GM12878 (cell line): ENCODE measurements around the gene LIN7B. TPM values are rescaled to one million over a fixed set of nuclear protein-coding genes. Genes with fewer than 3 reads are reported as not detected.

Experiments used
- ATAC-seq: fragments of 200-7000 bp; cut with Tn5 transposase; 3 replicates; pipeline ENCODE4 v1.9.1; 2020; ENCODE audit warnings: mild to moderate bottlenecking, moderate library complexity
- BruUV-seq: library from RNA; stranded (reverse); fragments of 400-500 nt; replicated peaks from 2 replicates; lab custom pipeline; 2021; lab: Mats Ljungman, UMichigan
- CTCF ChIA-PET: fragments of 300-600 bp; sonication (Branson Sonifier 250); formaldehyde crosslinking; extraction: SDS; loops from one replicate; lab custom pipeline; 2021; ENCODE audit warnings: inconsistent platforms; lab: Yijun Ruan, JAX
- POLR2A ChIA-PET: fragments of 350-600 bp; formaldehyde crosslinking; extraction: SDS; loops from one replicate; lab custom pipeline; 2021; ENCODE audit warnings: inconsistent platforms; lab: Charles Lee
- RAD21 ChIA-PET: fragments of 300-600 bp; sonication (Branson Sonifier 250); formaldehyde crosslinking; loops from one replicate; lab custom pipeline; 2023; ENCODE audit warnings: antibody characterized with exemption; ENCODE audit not compliant: unreplicated experiment; lab: Charles Lee
- SMC1A ChIA-PET: fragments of 300-600 bp; sonication (Branson Sonifier 250); formaldehyde crosslinking; loops from one replicate; lab custom pipeline; 2023; ENCODE audit not compliant: unreplicated experiment, uncharacterized antibody; lab: Charles Lee
- DNase-seq: peaks from one replicate; pipeline ENCODE4 v3.0.0-alpha.2; 2011; ENCODE audit warnings: low read depth, low spot score
- FAIRE-seq: peaks from 3 replicates; lab custom pipeline; 2011; peaks lifted over from hg19 to GRCh38; lab: Jason Lieb, UNC
- H2AFZ ChIP-seq: 2 replicates; pipeline ENCODE4 v1.6.0; 2011; ENCODE audit warnings: low read depth, low read length, control low read depth; ENCODE audit not compliant: control insufficient read depth
- H3K27ac ChIP-seq: 2 replicates; pipeline ENCODE4 v1.5.1; 2011; ENCODE audit warnings: control low read depth; ENCODE audit not compliant: control insufficient read depth, insufficient read depth
- H3K27me3 ChIP-seq, 2 experiments: replicated peaks in 1 of 2; 2 replicates each; pipeline versions ENCODE4 v1.6.0 to v1.6.1; 2011; ENCODE audit warnings: low read length in 1 of 2; ENCODE audit not compliant: control insufficient read depth in 2 of 2, insufficient read depth in 2 of 2
- H3K36me3 ChIP-seq, 2 experiments: 2 replicates each; pipeline ENCODE4 v1.5.1; 2011; ENCODE audit warnings: low read length in 1 of 2; ENCODE audit not compliant: control insufficient read depth in 2 of 2, insufficient read depth in 2 of 2
- H3K4me1 ChIP-seq: 2 replicates; pipeline ENCODE4 v1.6.1; 2011; ENCODE audit warnings: mild to moderate bottlenecking, low read length, moderate library complexity, mixed read lengths; ENCODE audit not compliant: control insufficient read depth, insufficient read depth
- H3K4me2 ChIP-seq: 2 replicates; pipeline ENCODE4 v1.6.0; 2011; ENCODE audit warnings: control low read depth; ENCODE audit not compliant: control insufficient read depth, insufficient read depth
- H3K4me3 ChIP-seq: fragments of 200-600 bp; sonication (generic); 2 replicates; pipeline ENCODE4 v1.5.1; 2016
- H3K79me2 ChIP-seq: 2 replicates; pipeline ENCODE4 v1.6.0; 2011; ENCODE audit warnings: low read length; ENCODE audit not compliant: control insufficient read depth, insufficient read depth
- H3K9ac ChIP-seq: 2 replicates; pipeline ENCODE4 v1.8.0; 2011; ENCODE audit warnings: low read length, control low read depth, mixed read lengths; ENCODE audit not compliant: control insufficient read depth, insufficient read depth
- H3K9me3 ChIP-seq: replicated peaks from 3 replicates; pipeline ENCODE4 v1.5.1; 2011; ENCODE audit warnings: mild to moderate bottlenecking, low read length; ENCODE audit not compliant: control insufficient read depth, insufficient read depth
- H4K20me1 ChIP-seq: 2 replicates; pipeline ENCODE4 v1.6.0; 2011; ENCODE audit not compliant: control insufficient read depth, insufficient read depth
- HDGF ChIP-seq: fragments of 450-650 bp; IDR thresholded peaks from 2 replicates; pipeline ENCODE4 v1.6.1; 2016; ENCODE audit warnings: antibody characterized with exemption
- RBBP5 ChIP-seq: fragments of 200-600 bp; sonication (generic); conservative IDR thresholded peaks from 2 replicates; pipeline ENCODE4 v1.6.1; 2016
- SREBF1 ChIP-seq: IDR thresholded peaks from 2 replicates; pipeline ENCODE4 v1.6.1; 2012; ENCODE audit warnings: mild to moderate bottlenecking, low read length
- TCF3 ChIP-seq: IDR thresholded peaks from 2 replicates; pipeline ENCODE4 v1.6.1; 2012; ENCODE audit warnings: low read depth, mild to moderate bottlenecking, low read length, borderline replicate concordance; ENCODE audit not compliant: insufficient read depth
- WGBS: methylation state at CpG from one replicate; pipeline ENCODE4 v1.1.6; 2016; ENCODE audit warnings: low lambda C conversion rate; ENCODE audit not compliant: insufficient replicate concordance, insufficient coverage; ENCODE audit errors: missing lambda C conversion rate; 5-methylcytosine and 5-hydroxymethylcytosine counted together
- in situ Hi-C: fragments of 300-500 bp; cut with MboI; formaldehyde crosslinking; loops from 9 replicates; pipeline ENCODE4 v1.14.3; 2018; ENCODE audit warnings: mixed read lengths
- intact Hi-C: fragments of 100-400 bp; cut with micrococcal nuclease; formaldehyde crosslinking; loops from one replicate; pipeline ENCODE4 v1.14.2; 2022; ENCODE audit not compliant: unreplicated experiment
- polyA plus RNA-seq, 11 experiments: library from polyadenylated mRNA; depleted of rRNA in 4 of 11; unstranded in 6 of 11; stranded (reverse) in 5 of 11; fragments of >200 nt; fragmentation: Nextera tagmentation in 4 of 11; fragmentation: Illumina TruSeq in 1 of 11; extraction: Ambion mirVana in 4 of 11; extraction: Trizol in 1 of 11; gene quantifications; 1 replicate in 1 of 11; 2 replicates in 10 of 11; pipeline versions ENCODE4 v1.2.1 to v1.2.3, GENCODE V29; 2011 to 2016; ENCODE audit warnings: inconsistent platforms in 2 of 11, missing spikeins in 2 of 11, low read depth in 1 of 11
- total RNA-seq, 4 experiments: library from RNA; depleted of rRNA in 3 of 4; stranded (reverse); fragments of >200 nt in 3 of 4; fragmentation: Illumina TruSeq in 1 of 4; extraction: Trizol in 1 of 4; gene quantifications; 2 replicates each; pipeline versions ENCODE4 v1.2.1 to v1.2.3, GENCODE V29; 2013 to 2021
- TF ChIP-seq, protein P1 (sequence below): fragments of 450-650 bp; IDR thresholded peaks from 2 replicates; pipeline ENCODE4 v1.6.1; 2017; ENCODE audit warnings: mild to moderate bottlenecking

The LIN7B gene
- total and polyA plus RNA-seq, 10 of the 15 experiments (the other 5 are each of a cell fraction or from before 2014, with no cell fraction given) = 0.15 to 3.5 (median 1.6) TPM; not detected in 2

DNA sequence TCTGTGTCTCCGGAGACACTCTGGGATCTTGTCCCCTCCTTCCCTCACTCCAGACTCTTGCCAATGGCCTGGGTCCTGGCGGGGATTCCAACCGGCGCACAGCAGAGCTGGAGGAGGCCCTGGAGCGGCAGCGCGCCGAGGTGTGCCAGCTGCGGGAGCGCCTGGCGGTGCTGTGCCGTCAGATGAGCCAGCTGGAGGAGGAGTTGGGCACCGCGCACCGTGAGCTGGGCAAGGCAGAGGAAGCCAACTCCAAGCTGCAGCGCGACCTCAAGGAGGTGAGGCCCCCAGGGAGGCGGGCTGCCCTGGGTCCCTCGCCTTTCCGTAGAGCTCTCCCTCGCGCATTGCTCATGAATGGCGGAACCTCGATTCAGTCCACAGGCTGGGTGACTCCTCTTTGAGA lies 16.2 kb downstream of the LIN7B start:
- no peak for TF ChIP-seq SREBF1
- TF ChIP-seq HDGF = no peak
- no peak for TF ChIP-seq TCF3
- TF ChIP-seq, protein P1, sequence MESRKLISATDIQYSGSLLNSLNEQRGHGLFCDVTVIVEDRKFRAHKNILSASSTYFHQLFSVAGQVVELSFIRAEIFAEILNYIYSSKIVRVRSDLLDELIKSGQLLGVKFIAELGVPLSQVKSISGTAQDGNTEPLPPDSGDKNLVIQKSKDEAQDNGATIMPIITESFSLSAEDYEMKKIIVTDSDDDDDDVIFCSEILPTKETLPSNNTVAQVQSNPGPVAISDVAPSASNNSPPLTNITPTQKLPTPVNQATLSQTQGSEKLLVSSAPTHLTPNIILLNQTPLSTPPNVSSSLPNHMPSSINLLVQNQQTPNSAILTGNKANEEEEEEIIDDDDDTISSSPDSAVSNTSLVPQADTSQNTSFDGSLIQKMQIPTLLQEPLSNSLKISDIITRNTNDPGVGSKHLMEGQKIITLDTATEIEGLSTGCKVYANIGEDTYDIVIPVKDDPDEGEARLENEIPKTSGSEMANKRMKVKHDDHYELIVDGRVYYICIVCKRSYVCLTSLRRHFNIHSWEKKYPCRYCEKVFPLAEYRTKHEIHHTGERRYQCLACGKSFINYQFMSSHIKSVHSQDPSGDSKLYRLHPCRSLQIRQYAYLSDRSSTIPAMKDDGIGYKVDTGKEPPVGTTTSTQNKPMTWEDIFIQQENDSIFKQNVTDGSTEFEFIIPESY = no peak
- no peak for TF ChIP-seq RBBP5
- no peaks in the 10 kb centered on the region for H4K20me1 ChIP-seq
- ATAC-seq = no peak
- H3K9ac ChIP-seq = no peak overlapping the region
- H3K9me3 ChIP-seq = no peaks in the 10 kb centered on the region; the same call in 2 of the 3 replicates
- ChIA-PET CTCF (interaction anchor here (1.0 to 1.3 kb wide), 2 partner anchors 16 kb away, joined by 4 read pairs; partner anchors contain the start of gene LIN7B), SMC1A (no interaction called here), RAD21 (no interaction called here), POLR2A (no interaction called here)
- peaks cover 3% of the 10 kb centered on the region; the same call in 1 of the 2 replicates for H3K4me1 ChIP-seq
- no peak overlapping the region for H2AFZ ChIP-seq
- in situ Hi-C loops (no loop called here), intact Hi-C loops (no loop called here)
- BruUV-seq = no TSS peak
- H3K4me2 ChIP-seq = no peak overlapping the region
- WGBS = 95% methylated on average over 20 of the region's 24 CpGs
- no peaks in the 10 kb centered on the region; a peak in 1 of 4 replicates for H3K36me3 ChIP-seq
- no peak for FAIRE-seq
- DNase-seq = no peak
- no peak overlapping the region for H3K27ac ChIP-seq
- H3K27me3 ChIP-seq = no peaks in the 10 kb centered on the region
- no peaks in the 10 kb centered on the region for H3K79me2 ChIP-seq
- H3K4me3 ChIP-seq = no peak overlapping the region
